Measurements from ENCODE around the gene TNIK. TPM values are rescaled to one million over a fixed set of nuclear protein-coding genes. Genes with fewer than 3 reads are reported as not detected.

TNIK gene
- total RNA-seq, 4 donors from 2014 or later, result 30.3 to 39.0 (median 36.8) TPM

- no peak overlapping the region for H3K4me3 ChIP-seq
- H3K9me3 ChIP-seq, result no peaks in the 10 kb centered on the region
- DNase-seq (ENCODE audit: extremely low spot score), result no peak
- WGBS, result 27% methylated on average over 3 of the region's 3 CpGs
- TF ChIP-seq POLR2AphosphoS5 (IDR thresholded peaks at IDR 0.05) (no peak), EP300 (IDR thresholded peaks at IDR 0.05) (no peak), CTCF (IDR thresholded peaks at IDR 0.05) (no peak), POLR2A (IDR thresholded peaks at IDR 0.05; ENCODE audit: low read depth) (no peak)
- no peaks in the 10 kb centered on the region for H3K36me3 ChIP-seq
- H3K4me1 ChIP-seq, result peaks cover 22 to 90% (median 79%) of the 10 kb centered on the region in 4 donors
- intact Hi-C loops (cut with DNase I), result no loop called here
- no peaks in the 10 kb centered on the region for H3K27me3 ChIP-seq
- peak overlapping the region in 3 of 4 donors; percentile 28 to 61 (median 37) for H3K27ac ChIP-seq (replicated peaks in 1 of 4)
These were observed 79.3 kb downstream of the TNIK start for GRCh38 chr3:171380711-171381425.

GRCh38 chr3:171379961-171380483 is 80.2 kb downstream of the TNIK start:
- Histone ChIP-seq H3K36me3 (no peaks in the 10 kb centered on the region), H3K27me3 (no peaks in the 10 kb centered on the region), H3K4me3 (no peak overlapping the region), H3K9me3 (no peaks in the 10 kb centered on the region), H3K27ac (replicated peaks in 1 of 4) (peak overlapping the region in 2 of 4 donors; percentile 13 to 61), H3K4me1 (peaks cover 30 to 92% (median 82%) of the 10 kb centered on the region in 4 donors)
- 60% methylated on average over 8 of the region's 8 CpGs for WGBS
- no peak for DNase-seq (ENCODE audit: extremely low spot score)
- intact Hi-C loops (cut with DNase I), result no loop called here
- no peak for TF ChIP-seq CTCF (IDR thresholded peaks at IDR 0.05)
- no peak for TF ChIP-seq EP300 (IDR thresholded peaks at IDR 0.05)
- no peak for TF ChIP-seq POLR2A (IDR thresholded peaks at IDR 0.05; ENCODE audit: low read depth)
- no peak for TF ChIP-seq POLR2AphosphoS5 (IDR thresholded peaks at IDR 0.05)

DNA sequence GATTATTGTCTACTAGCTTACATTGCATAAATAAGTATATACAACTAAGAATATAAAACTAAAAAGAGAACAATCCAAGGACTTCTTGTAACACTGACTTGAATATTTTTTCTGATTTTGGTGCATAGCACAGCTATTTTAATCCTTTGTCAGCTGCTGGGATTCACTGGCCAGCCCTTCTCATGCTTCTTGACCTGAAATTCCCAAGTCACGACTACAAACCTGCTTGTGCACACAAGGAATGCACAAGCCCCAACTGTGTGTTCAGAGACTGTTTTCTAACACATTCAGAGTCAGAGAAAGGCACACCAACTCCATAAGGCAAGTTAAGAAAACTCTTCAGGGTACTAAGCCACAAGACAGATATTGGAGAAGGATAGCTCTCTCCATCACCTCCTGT is 80.9 kb downstream of the TNIK start:
- 42% methylated on average over 1 of the region's 1 CpG for WGBS
- Histone ChIP-seq H3K4me3 (no peak overlapping the region), H3K9me3 (no peaks in the 10 kb centered on the region), H3K27ac (replicated peaks in 1 of 4) (peak overlapping the region in 2 of 4 donors; percentile 16 to 61), H3K36me3 (no peaks in the 10 kb centered on the region), H3K4me1 (peaks cover 31 to 92% (median 81%) of the 10 kb centered on the region in 4 donors), H3K27me3 (no peaks in the 10 kb centered on the region)
- TF ChIP-seq POLR2AphosphoS5 (IDR thresholded peaks at IDR 0.05) (no peak), CTCF (IDR thresholded peaks at IDR 0.05) (no peak), EP300 (IDR thresholded peaks at IDR 0.05) (no peak), POLR2A (IDR thresholded peaks at IDR 0.05; ENCODE audit: low read depth) (no peak)
- intact Hi-C loops (cut with DNase I), result no loop called here
- no peak for DNase-seq (ENCODE audit: extremely low spot score)

DNA sequence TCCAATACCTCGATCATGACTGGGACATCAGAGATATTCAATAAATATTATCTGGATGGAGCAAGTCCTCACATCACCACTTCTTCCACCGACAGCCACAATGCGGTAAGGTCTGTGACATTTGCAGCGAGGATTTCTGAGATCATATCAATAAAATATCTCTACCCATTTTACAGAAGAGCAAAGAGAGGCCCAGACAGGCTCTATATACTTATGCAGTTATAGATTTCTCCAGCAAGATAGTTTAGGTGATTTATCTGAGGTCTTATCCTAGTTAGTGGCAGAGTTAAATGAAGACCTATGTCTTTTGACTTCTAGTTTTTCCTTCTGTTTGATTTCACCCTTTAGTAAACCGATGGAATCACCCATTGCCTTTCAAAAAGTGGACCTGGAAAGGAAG is 81.6 kb downstream of the TNIK start:
- Histone ChIP-seq H3K27me3 (no peaks in the 10 kb centered on the region), H3K36me3 (no peaks in the 10 kb centered on the region), H3K9me3 (no peaks in the 10 kb centered on the region), H3K27ac (replicated peaks in 1 of 4) (no peak overlapping the region), H3K4me3 (no peak overlapping the region), H3K4me1 (peaks cover 34 to 92% (median 81%) of the 10 kb centered on the region in 4 donors)
- 94% methylated on average over 5 of the region's 5 CpGs for WGBS
- TF ChIP-seq CTCF (IDR thresholded peaks at IDR 0.05) (no peak), EP300 (IDR thresholded peaks at IDR 0.05) (no peak), POLR2A (IDR thresholded peaks at IDR 0.05; ENCODE audit: low read depth) (no peak), POLR2AphosphoS5 (IDR thresholded peaks at IDR 0.05) (no peak)
- DNase-seq (ENCODE audit: extremely low spot score), result no peak
- intact Hi-C loops (cut with DNase I), result no loop called here

Measured in esophagus muscularis mucosa (tissue), 4 donors.